MCF 10A (cell line): ENCODE results near the gene WWOX. TPM values are rescaled to one million over a fixed set of nuclear protein-coding genes. Genes with fewer than 3 reads are reported as not detected.

Experiments used
- BruUV-seq: library from RNA; stranded (reverse); fragments of 400-500 nt; replicated peaks from 2 replicates; lab custom pipeline; 2021; lab: Mats Ljungman, UMichigan
- CTCF ChIA-PET: fragments of 300-600 bp; sonication (Branson Sonifier 250); formaldehyde crosslinking; extraction: SDS; loops from one replicate; lab custom pipeline; 2021; ENCODE audit warnings: antibody characterized with exemption, inconsistent platforms; lab: Yijun Ruan, JAX
- POLR2A ChIA-PET: fragments of 300-600, 350-650 bp; sonication (Branson Sonifier 250); formaldehyde crosslinking; extraction: SDS; loops from one replicate; lab custom pipeline; 2020; ENCODE audit warnings: antibody characterized with exemption, inconsistent platforms; lab: Yijun Ruan, JAX
- DNase-seq: peaks from one replicate; pipeline ENCODE4 v3.0.0-alpha.2; 2018; ENCODE audit not compliant: unreplicated experiment
- H3K27ac Mint-ChIP-seq: one replicate; pipeline ENCODE4 v1.8.0; 2022; ENCODE audit warnings: mild to moderate bottlenecking, low read depth, mixed read lengths; ENCODE audit not compliant: unreplicated experiment
- H3K27me3 Mint-ChIP-seq: one replicate; pipeline ENCODE4 v1.8.0; 2022; ENCODE audit warnings: mixed read lengths; ENCODE audit not compliant: insufficient read depth, unreplicated experiment
- H3K36me3 Mint-ChIP-seq: one replicate; pipeline ENCODE4 v1.8.0; 2022; ENCODE audit warnings: mild to moderate bottlenecking, moderate library complexity, mixed read lengths; ENCODE audit not compliant: insufficient read depth, unreplicated experiment
- H3K4me1 Mint-ChIP-seq: one replicate; pipeline ENCODE4 v1.8.0; 2022; ENCODE audit warnings: mixed read lengths; ENCODE audit not compliant: insufficient read depth, unreplicated experiment
- H3K4me3 Mint-ChIP-seq: one replicate; pipeline ENCODE4 v1.8.0; 2022; ENCODE audit warnings: mild to moderate bottlenecking, moderate library complexity, mixed read lengths; ENCODE audit not compliant: unreplicated experiment
- H3K9me3 Mint-ChIP-seq: one replicate; pipeline ENCODE4 v1.8.0; 2022; ENCODE audit warnings: mixed read lengths; ENCODE audit not compliant: unreplicated experiment
- CTCF ChIP-seq: fragments of 200-600 bp; IDR thresholded peaks from one replicate; pipeline ENCODE4 v1.8.0; 2022; ENCODE audit warnings: antibody characterized with exemption, mild to moderate bottlenecking; ENCODE audit not compliant: unreplicated experiment
- intact Hi-C: fragments of 100-400 bp; cut with micrococcal nuclease; formaldehyde crosslinking; loops from 2 replicates; pipeline ENCODE4 v1.14.1; 2022
- total RNA-seq: library from RNA; stranded (reverse); gene quantifications from 2 replicates; pipeline ENCODE4 v1.2.3, GENCODE V29; 2022

Gene WWOX
- total RNA-seq, 1 experiment from 2014 or later: 18.1 TPM

GRCh38 chr16:79136955-79137354, 1037.5 kb downstream of the WWOX start:
- CTCF ChIA-PET: interaction anchor here (0.6 to 1.2 kb wide), 3 partner anchors 15 to 1206 kb away, joined by 3 read pairs; no protein-coding TSS in a partner anchor
- POLR2A ChIA-PET: interaction anchor here (1.0 to 1.2 kb wide), 2 partner anchors 12 to 14 kb away, joined by 3 read pairs; no protein-coding TSS in a partner anchor
- H3K4me1 Mint-ChIP-seq: no peaks in the 10 kb centered on the region
- H3K27me3 Mint-ChIP-seq: no peaks in the 10 kb centered on the region
- no peak for DNase-seq
- no peak overlapping the region for H3K27ac Mint-ChIP-seq
- no peak overlapping the region for H3K4me3 Mint-ChIP-seq
- no peaks in the 10 kb centered on the region for H3K9me3 Mint-ChIP-seq
- intact Hi-C loops: no loop called here
- TF ChIP-seq CTCF: no peak
- peaks cover 11% of the 10 kb centered on the region for H3K36me3 Mint-ChIP-seq
- no TSS peak for BruUV-seq

- DNase-seq: no peak
- Mint-ChIP-seq H3K4me1 (no peaks in the 10 kb centered on the region), H3K4me3 (no peak overlapping the region), H3K9me3 (no peaks in the 10 kb centered on the region), H3K36me3 (peaks cover 11% of the 10 kb centered on the region), H3K27ac (no peak overlapping the region), H3K27me3 (no peaks in the 10 kb centered on the region)
- intact Hi-C loops: no loop called here
- ChIA-PET POLR2A (interaction anchor here (1.2 kb wide), 1 partner anchor 12 kb away, joined by 3 read pairs; no protein-coding TSS in a partner anchor), CTCF (interaction anchor here (0.6 to 1.2 kb wide), 2 partner anchors 15 to 221 kb away, joined by 3 read pairs; no protein-coding TSS in a partner anchor)
- TF ChIP-seq CTCF: no peak
- BruUV-seq: no TSS peak
Measured at GRCh38 chr16:79137426-79137939, 1038.0 kb downstream of the WWOX start.

- no peaks in the 10 kb centered on the region for H3K9me3 Mint-ChIP-seq
- H3K27me3 Mint-ChIP-seq: no peaks in the 10 kb centered on the region
- ChIA-PET POLR2A (no interaction called here), CTCF (no interaction called here)
- no peak for TF ChIP-seq CTCF
- no peak overlapping the region for H3K4me3 Mint-ChIP-seq
- H3K4me1 Mint-ChIP-seq: no peaks in the 10 kb centered on the region
- BruUV-seq: no TSS peak
- intact Hi-C loops: no loop called here
- H3K36me3 Mint-ChIP-seq: peaks cover 11% of the 10 kb centered on the region
- no peak overlapping the region for H3K27ac Mint-ChIP-seq
- DNase-seq: no peak
Measured at GRCh38 chr16:79139799-79140198, 1040.3 kb downstream of the WWOX start.

GRCh38 chr16:79143026-79143425, 1043.6 kb downstream of the WWOX start:
- no TSS peak for BruUV-seq
- H3K36me3 Mint-ChIP-seq: peaks cover 11% of the 10 kb centered on the region
- no peak for TF ChIP-seq CTCF
- CTCF ChIA-PET: interaction anchor here (0.7 to 0.9 kb wide), 2 partner anchors 77 to 214 kb away, joined by 3 read pairs; no protein-coding TSS in a partner anchor
- H3K27me3 Mint-ChIP-seq: no peaks in the 10 kb centered on the region
- H3K9me3 Mint-ChIP-seq: no peaks in the 10 kb centered on the region
- POLR2A ChIA-PET: no interaction called here
- DNase-seq: no peak
- no peak overlapping the region for H3K27ac Mint-ChIP-seq
- no peaks in the 10 kb centered on the region for H3K4me1 Mint-ChIP-seq
- H3K4me3 Mint-ChIP-seq: no peak overlapping the region
- intact Hi-C loops: no loop called here
